Suppressor macrophage treated with lipopolysaccharide for 1 hour (primary cell): ENCODE results near the gene CDAN1.

Source experiments
- DNase-seq, 3 donors: peaks; one replicate each; pipeline ENCODE4 v3.0.0-alpha.2; 2020 to 2022

Gene CDAN1

DNA sequence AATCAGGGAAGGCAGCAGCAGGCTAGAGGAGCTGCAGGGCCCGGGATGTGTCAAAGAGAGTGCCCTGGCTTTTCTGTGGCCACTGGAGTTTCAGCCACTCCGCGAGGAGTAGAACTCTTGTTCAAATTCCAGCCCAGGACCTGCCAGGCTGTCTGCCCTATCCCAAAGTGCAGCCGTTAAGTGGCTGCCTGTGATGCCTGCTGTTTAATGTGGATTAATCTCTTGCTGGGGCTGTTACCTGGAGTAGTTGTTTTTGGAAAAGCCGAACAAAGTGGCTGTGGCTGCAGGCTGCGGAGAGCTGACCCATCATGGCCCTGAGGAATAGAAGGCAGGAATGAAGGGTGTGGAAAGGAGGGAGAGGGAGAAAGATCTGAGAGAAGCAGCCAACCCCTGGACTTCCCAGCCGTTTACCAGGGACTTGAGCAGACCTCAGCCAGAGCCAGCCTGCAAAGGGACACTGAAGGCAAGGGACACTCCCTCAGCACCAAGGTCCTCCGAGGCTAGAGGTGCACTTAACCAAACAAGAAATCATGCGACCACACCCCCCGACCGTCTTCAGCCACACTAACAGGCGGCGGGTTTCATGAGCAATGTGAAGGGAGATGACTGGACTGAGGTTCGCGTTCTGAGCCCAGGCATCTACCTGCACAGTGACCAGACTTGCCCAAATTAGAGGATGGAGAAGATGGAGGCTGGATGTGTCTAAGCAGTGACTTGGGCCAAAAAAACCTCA, 4.7 kb downstream of the CDAN1 start:
- DNase-seq, result no peak

DNA sequence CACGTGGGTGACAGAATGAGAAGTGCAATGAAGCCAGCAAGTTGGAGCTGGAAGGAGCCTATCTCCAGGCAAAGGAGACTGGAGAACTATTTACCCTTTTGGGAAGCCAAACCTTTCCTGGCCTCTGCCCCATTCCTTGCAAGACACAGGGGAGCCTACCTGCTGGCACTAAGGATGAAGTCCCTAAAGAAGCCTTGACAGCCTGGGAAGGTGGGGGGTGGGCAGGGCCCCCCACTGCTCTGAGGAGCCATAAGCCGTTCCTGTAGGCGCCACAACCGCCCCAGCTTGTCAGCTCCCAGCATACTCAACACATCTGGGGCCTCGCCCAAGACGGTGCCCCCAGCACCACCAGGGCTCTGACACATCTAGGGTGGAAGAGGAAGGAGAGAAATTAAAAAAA, 5.5 kb downstream of the CDAN1 start:
- no peak for DNase-seq

DNA sequence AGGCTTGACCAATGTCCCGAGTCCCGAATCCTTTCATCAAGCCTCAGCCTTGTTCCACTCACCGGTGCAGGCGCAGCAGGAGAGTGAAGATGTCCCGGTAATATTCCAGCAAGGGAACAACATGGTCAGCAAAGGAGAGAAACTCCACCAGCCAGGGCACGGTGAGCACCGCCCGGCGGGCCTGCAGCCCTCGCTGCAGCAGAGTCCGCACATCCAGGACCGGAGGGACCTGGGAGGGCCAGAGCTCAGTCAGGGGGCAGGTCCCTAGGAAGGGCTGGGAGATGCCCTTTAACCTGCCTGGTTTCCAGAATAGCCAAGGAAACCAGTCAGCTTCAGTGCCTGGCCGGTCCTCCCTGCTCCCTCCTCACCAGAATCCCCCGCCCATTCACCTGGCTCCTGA, 6.4 kb downstream of the CDAN1 start:
- no peak for DNase-seq

DNA sequence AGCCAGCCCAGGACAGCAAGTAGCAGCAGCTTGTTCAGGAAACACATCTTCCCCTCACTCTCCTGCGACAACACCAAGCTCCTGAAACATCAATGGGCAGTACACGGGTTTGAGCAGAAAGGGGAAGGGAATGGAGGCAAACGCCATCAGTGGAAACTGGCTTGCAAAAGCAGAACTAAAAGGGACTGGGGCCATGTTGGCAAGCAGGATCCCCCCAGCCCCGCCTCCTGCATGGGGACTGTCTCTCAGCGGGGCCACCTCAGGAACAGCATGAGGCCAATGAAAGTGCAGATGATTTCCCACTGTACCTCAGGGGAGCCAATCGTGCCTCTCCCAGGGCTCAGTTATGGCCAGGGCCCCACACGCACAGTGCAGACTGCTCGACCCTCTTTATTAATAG, 6.8 kb downstream of the CDAN1 start:
- no peak for DNase-seq

DNA sequence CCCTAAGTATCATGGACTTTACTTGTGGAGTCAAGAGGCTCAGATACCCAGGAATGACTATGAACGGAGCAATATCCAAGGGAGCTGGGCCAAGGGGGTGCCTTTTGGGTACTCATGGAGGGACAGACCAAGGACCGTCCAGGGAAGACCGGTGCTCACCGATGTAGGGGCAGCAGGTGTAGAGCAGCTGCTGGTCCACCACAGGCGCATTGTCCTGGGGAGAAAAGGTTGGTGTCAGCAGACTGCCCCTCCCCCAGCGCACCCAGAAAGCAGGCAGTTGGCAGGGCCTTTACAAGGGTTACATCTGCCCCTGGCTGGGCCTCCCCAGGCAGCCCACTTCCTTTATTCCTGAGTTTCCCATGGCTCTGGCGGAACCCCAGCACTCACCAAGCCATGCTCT, 7.5 kb downstream of the CDAN1 start:
- no peak for DNase-seq

DNA sequence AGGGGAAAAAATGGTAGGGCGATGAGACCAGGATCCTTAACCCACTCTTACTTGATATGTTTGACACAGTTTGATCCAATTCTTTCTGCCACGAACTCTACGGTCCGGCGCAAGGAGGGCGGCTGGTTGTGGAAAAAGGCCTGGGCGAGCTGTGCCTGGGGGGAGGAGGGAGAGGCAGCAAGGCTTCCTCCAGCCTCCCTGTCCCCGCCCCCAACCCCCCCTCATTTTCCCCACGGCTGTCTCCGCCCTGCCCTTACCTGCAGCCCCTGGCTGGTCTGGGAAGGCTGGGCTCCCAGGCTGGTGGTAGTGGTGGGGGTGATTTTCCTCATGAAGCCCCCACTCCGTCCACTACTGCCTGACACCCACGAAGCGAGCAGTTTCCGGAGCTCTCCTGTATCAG, 8.0 kb downstream of the CDAN1 start:
- DNase-seq, result no peak

DNA sequence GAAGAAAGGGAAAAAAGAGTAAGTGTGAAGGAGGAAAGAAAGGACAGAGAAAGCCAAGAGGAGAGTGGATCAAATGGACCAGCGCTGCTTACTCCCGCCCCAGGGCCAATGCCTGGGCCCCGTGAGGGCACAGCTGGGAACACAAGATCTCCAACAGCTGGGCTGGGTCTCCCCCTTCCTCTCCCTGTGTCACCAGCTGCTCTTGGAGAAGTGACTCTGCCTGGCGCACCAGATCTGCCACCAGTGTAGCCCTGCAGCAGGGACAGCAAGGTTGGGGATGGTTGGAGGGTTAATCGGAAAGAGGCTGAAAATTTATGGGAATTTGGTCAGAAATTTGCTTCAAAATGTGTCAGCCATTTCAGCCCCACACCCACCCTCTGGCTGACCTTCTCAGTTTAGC, 8.4 kb downstream of the CDAN1 start:
- DNase-seq, result no peak

DNA sequence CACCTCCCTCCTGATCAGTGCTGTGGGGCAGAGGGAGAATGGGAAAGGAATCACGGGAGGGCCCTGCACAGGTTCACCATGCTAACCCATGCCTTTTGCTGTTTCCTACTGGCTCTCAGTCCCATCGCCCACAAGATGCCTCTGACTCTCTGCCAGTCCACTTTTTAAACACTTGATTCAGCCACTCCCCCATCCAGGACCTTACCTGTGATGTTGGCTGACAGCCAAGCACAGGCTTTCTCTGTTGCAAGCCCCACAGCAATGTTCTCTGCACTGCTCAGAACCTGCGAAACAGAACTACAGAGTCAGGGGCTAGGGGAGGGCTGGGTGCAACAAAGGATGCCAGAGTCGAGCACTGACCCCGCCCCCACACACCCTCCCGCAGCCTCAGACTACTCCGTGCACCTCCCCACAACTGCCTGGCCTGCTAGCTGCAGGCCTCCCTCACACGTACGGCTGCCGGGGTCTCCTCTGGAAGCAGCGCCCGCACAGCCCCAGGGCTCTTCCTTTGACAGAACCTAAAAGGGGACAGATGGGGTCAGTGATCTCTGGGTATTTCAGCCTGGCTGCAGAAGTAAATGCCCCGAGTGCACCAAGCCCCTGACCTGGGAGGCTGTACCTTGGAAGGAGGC, 9.1 kb downstream of the CDAN1 start:
- no peak for DNase-seq

DNA sequence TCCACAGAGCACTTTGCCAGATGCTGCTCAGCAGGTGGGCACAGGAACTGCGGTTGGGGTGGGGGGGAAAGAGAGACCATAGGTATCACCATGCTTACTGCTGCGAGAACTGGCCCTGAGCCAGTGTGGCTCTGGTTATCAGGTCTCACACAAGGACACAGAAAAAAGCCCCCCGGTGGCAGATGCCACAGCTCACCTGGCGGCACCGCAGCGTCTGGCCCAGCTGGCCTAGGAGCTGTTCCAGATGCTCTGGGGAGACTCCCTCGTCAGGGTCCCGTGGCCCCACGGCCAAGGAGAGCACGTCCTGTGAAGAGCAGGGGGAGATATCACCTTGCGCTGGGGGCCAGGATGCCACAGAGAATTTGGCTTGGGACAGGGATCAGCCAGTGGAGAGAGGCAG, 10.8 kb downstream of the CDAN1 start:
- no peak for DNase-seq

DNA sequence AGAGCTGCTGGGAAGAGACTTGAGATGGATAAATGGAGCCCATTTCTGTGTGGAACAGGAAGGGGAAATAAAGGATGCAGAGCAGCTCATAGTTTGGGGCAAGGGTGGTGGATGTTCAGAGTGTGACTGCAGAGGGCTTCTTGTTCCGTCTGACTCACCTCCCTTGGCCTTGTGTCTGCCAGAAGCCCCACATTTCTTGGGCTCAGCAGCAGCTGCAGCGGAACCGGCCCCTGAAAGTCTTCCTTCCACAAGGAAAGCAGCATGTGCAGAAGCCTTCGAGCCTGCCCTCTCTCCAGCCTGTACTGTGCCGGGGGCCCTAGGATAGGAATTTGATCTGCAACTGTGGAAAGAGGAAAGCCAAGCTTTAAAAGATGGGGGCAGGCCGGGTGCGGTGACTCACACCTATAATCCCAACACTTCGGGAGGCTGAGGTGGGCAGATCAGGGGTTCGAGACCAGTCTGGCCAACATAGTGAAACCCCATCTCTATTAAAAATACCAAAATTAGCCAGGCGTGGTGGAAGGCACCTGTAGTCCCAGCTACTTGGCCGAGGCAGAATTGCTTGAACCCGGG, 11.5 kb downstream of the CDAN1 start:
- DNase-seq, result no peak

DNA sequence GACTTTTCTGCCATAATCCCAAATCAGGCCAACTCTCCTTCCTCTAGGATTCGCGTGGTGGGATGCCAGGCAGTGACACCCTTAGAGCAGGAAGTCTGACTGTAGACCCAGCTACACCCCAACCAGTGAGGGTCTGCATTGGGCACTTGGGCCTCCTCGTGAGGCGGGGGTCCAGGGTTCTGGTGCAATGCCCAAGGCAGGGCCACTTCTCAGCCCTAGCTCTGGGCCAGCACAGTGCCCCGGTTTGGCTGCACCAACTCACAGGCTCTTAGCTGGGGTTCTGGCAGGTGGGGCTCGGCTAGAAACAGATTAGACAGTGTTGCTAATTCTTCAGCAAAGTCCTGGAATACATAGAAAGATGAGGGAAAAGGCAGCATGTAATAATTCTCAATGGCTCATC, 12.7 kb downstream of the CDAN1 start:
- no peak for DNase-seq

DNA sequence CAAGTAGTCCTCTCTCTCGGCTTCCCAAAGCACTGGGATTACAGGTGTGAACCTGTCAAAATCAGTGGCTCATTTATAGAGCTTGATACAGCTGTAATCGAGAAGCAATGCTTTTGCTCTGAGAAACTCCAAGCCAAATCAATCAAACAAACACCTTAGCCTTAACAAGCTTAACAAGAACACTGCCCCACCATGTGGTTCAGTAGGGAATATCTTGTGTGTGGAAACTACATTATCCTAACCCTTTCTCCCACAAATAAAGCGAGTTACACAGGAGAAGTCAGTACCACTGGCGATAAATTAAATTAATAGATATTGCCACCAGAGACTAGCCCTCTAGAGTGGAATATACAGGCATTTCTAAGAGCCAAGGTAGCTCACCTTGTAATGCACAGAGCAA, 13.9 kb downstream of the CDAN1 start:
- DNase-seq, result no peak

DNA sequence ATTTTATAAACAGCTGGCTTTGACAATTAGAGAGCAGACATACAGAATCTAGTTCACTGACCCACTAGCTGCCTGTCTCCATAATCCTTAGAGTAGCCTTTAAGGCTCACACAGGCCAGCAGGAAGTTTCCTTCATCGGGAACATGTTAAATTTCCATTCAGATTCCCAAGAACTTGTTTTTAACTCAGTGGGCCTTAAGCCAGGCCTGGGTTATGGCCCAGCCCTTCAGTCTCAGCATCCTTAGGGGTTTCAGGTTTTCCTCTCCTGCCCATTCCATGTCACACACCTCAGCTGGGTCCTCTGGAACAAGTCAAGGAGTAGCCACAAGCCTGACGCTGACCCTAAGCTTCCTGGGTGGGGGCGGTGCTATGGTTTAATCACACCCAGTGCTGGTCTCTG, 15.0 kb downstream of the CDAN1 start:
- no peak for DNase-seq

DNA sequence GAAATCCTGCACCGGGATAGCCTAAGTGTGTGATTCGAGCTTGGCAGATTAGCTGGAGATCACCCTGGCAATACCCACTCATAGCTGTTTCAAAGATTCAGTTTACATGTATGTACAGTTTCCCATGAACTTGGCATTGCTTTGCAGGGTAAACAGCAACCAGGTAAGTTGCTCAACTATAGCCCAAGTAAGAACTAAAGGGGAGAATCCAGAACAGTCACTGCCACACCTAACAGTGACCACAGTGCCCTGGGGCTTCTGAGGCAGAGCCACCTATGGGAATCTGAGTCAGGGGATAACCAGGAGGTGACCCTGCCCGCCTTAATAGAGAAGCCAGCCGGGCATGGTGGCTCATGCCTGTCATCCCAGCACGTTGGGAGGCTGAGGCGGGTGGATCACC, 15.9 kb downstream of the CDAN1 start:
- DNase-seq, result no peak

DNA sequence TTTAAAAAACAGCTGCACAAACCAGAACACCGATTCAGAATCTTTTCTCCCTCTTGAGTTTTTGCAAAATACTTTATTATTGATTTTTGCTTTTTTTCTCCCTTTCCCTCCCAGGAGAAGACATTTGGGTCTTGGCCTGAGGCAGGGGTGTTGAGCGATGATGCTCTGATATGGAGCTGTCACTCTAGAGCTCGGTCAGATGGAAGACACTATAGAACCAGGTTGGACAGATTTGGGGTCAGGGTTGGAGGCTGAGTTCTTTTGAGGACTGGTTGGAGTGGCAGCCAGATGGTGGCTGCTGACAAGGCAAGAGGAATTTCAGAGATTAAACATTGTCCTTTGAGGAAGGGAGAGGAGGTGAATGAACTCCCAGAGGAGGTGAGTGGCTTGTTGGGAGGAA, 16.9 kb downstream of the CDAN1 start:
- no peak for DNase-seq

DNA sequence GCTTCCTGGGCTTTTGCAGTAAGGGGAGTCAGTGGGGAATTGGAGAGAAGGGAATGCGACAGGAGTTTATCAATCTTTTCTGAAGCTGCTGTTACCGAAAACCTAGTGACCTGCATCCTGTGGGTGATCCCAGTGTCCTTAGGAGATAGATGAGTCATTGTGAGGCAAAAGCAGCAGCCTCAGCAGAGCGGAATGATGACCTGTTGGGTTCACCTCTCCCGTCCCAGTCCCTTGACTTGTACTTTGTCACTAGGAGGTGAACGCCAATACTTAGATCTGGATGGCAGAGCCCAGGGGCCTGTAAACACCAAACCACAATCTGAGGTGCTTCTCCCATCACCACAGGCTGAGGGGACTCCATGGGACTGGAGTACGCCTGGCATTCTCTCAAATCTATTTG, 17.9 kb downstream of the CDAN1 start:
- DNase-seq, result no peak

DNA sequence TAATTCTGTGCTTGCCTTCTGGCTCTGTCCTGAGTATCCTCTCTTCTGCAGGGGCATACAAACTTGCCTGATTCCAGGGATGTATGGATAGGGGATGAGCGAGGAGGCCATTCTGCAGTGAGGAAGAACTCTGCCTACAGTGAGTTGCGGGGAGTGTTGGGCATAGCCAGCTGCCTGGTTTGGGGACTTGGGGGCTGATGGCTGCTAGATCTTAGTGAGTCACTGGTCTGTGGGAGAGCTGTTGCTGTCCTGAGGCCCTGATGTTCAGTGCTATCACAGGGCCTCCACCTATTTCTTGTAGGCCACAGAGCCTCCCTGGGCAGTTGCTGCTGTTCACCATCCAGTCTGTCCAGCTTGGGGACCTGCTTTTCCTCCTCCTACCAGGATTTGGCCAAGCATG, 20.3 kb downstream of the CDAN1 start:
- DNase-seq, result no peak

DNA sequence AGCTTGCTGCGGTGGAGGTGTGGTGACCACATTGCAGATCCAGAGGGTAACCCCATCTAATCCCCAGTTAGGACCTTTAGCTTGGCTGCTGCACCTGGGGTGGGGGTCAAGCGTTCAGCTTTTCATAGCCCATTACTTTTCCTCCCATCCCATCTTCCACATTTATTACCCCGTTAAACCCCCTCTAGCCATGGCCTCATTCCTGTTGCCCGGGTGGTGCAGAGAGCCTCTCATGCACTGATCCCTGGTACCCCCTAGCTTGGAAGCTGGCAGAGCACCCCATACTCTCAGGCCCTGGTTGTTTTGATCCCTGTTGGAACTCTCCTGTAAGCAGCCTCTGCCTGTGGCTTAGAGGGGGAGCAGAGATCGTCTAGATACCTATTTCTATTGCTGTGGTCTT, 20.8 kb downstream of the CDAN1 start:
- no peak for DNase-seq

DNA sequence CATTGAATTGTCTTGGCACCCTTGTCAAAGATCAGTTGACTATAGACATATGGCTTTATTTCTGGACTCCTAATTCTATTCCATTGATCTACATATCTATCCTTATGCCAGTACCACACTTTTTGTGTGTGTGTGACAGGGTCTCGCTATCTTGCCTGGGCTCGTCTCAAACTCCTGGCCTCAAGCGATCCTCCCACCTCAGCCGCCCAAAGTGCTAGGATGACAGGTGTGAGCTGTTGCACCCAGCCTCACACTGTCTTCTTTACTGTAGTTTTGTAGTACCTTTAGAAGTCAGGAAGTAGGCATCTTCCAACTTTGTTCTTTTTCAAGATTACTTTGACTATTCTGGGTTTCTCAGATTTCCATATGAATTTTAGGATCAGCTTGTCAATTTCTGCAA, 24.3 kb downstream of the CDAN1 start:
- DNase-seq, result no peak

DNA sequence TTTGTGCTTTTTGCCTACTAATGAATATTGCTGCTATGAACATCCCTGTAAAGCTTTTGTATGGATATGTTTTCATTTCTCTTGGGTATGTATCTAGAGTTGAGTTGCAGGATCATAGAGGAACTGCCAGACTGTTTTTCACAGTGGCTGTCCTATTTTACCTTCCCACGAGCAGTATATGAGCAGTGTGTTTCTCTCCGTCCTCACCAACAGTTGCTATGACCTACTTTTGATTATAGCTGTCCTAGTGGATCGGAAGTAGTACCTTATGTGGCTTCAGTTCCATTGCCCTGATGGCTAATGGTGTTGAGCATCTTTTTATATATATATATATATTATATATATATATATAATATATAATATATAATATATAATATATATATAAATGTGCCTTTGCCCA, 25.2 kb downstream of the CDAN1 start:
- DNase-seq, result no peak

DNA sequence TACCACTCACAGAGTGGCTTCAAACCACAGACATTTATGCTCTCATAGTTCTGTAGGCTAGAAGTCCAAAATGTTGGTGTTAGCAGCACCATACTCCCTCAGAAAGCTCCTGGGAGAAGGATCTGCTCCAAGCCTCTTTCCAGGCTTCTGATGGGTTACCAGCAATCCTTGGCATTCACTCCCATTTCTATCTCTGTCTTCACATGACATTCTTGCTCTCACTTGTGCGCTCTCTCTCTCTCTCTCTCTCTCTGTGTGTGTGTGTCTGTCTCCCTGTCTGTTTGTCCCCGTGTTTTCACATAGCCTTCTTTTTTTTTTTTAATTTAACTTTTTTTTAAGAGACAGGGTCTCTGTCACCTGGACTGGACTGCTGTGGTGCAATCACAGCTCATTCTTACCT, 26.3 kb downstream of the CDAN1 start:
- no peak for DNase-seq

DNA sequence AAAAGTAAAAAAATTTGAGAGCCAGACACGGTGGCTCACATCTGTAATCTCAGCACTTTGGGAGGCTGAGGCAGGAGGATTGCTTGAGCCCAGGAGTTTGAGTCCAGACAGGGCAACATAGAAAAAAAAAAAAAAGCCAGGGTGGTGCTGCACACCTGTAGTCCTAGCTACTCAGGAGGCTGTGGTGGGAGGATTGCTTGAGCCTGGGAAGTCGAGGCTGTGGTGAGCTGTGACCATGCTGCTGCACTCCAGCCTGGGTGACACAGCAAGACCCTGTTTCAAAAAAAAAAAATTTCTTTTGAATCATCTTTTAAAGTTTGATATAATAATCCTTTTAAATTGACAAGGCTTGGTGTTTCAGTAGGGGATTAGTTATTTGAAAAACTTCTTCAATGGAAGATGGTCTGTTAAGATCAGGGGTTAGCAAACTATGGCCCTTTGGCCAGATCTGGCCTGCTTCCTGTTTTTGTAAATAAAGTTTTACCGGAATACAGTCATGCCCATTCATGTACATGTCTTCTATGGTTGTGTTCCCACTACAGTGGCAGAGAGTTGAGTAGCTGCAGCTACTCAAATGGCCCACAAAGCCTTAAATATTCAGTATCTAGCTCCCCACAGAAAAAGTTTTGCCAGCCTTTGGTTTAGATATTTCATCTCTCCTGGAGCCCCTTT, 28.9 kb downstream of the CDAN1 start:
- peak in 1 of 3 donors; percentile 4 for DNase-seq

DNA sequence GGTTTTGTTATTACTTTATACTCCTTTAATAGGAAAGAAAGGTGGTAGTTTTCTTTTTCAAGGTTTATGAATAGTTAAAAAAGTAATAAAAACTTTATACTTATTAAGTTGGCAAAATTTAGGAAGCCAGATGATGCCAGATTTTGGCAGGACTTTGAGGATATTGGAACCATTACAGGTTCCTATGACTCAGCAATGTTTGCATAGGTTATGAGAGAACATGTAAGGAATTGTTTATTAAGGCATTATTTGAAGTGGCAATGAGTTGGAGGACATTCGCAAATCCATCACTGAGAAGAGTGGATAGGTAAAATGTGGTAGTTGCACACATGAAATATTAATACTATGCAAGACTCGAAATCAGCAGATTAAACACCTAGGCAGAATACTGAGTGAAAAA, 29.9 kb downstream of the CDAN1 start:
- no peak for DNase-seq

DNA sequence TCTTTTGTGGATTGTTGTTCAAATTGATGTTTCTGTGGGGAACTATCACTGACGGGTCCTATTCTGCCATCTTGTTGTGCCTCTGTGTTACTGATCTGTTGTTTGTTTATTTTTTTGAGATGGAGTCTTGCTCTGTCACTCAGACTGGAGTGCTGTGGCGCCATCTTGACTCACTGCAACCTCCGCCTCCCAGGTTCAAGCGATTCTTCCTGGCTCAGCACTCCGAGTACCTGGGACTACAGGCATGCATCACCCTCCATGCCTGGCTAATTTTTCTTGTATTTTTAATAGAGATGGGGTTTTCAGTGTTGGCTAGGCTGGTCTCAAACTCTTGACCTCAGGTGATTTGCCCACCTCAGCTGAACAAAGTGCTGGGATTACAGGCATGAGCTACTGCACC, 31.6 kb downstream of the CDAN1 start:
- DNase-seq, result no peak
